ENCODE data around the gene CSF3. TPM values are rescaled to one million over a fixed set of nuclear protein-coding genes. Genes with fewer than 3 reads are reported as not detected.
A peak's percentile ranks its signal among the peaks of the same experiment; 100 is the strongest.

CSF3 gene
- total RNA-seq, 1 donor from 2014 or later: 1.9 TPM

GRCh38 chr17:39971076-39971603 lies 44.1 kb upstream of the CSF3 start:
- no peak overlapping the region for H3K27ac ChIP-seq
- no peak overlapping the region for H3K4me3 ChIP-seq
- no peaks in the 10 kb centered on the region for H3K27me3 ChIP-seq (ENCODE audit: low read depth)
- no peaks in the 10 kb centered on the region for H3K9me3 ChIP-seq
- no peaks in the 10 kb centered on the region for H3K4me1 ChIP-seq
- TF ChIP-seq CTCF (IDR thresholded peaks at IDR 0.05): no peak
- intact Hi-C loops (cut with DNase I): no loop called here
- ATAC-seq (no peak), DNase-seq (no peak)
- no peaks in the 10 kb centered on the region for H3K36me3 ChIP-seq

GRCh38 chr17:39972271-39972670 lies 43.0 kb upstream of the CSF3 start:
- Histone ChIP-seq H3K4me3 (no peak overlapping the region), H3K9me3 (no peaks in the 10 kb centered on the region), H3K27me3 (ENCODE audit: low read depth) (no peaks in the 10 kb centered on the region), H3K27ac (no peak overlapping the region), H3K4me1 (no peaks in the 10 kb centered on the region), H3K36me3 (no peaks in the 10 kb centered on the region)
- ATAC-seq (peak in 1 of 2 donors; percentile 52), DNase-seq (no peak)
- intact Hi-C loops (cut with DNase I): no loop called here
- TF ChIP-seq CTCF (IDR thresholded peaks at IDR 0.05): no peak

GRCh38 chr17:39973496-39973895 lies 41.7 kb upstream of the CSF3 start:
- DNase-seq (no peak), ATAC-seq (no peak)
- no peak for TF ChIP-seq CTCF (IDR thresholded peaks at IDR 0.05)
- intact Hi-C loops (cut with DNase I): no loop called here
- Histone ChIP-seq H3K9me3 (no peaks in the 10 kb centered on the region), H3K4me1 (no peaks in the 10 kb centered on the region), H3K27ac (no peak overlapping the region), H3K36me3 (no peaks in the 10 kb centered on the region), H3K27me3 (ENCODE audit: low read depth) (no peaks in the 10 kb centered on the region), H3K4me3 (no peak overlapping the region)

DNA sequence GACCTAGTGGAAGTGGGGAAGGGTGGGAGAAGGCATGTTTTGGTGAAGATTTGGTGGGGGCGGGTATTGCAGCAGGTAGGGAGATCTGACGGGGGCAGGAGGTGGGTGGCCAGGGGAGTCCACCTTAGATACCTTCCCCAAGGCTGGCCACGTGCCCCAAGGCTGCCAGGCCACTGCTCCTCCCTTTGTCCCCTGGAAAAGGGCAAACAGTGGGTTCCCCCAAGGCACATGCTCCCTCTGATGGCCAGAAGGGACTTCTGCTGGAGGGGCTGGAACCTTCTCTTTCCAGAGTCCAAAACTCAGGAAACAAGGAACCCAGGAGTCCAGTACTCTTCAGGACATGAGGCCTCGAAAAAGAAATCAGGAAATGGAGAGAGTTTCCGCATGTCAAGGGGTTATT lies 40.8 kb upstream of the CSF3 start:
- DNase-seq: no peak

DNA sequence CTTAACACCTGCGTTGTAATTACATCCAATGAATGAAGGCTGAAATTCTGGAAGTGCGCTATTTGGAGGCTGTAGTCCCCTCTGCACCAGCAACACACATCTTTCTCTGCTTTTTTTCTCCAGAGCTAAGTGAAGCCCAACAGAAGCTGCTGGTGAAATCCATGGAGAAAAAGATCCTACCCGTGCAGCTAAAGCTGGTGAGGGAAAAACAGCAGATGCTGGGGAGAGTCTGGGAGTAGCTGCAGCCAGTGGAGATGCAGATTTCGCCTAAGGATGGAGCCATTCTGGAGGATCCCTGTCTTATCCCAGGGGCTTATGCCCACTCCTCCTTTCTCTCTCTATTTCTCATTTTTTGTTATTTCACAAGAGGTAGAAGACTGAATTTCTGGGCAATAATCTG lies 39.4 kb upstream of the CSF3 start:
- H3K4me3 ChIP-seq: no peak overlapping the region
- no peak for TF ChIP-seq CTCF (IDR thresholded peaks at IDR 0.05)
- H3K27me3 ChIP-seq (ENCODE audit: low read depth): no peaks in the 10 kb centered on the region
- no peak overlapping the region for H3K27ac ChIP-seq
- H3K9me3 ChIP-seq: no peaks in the 10 kb centered on the region
- ATAC-seq (no peak), DNase-seq (no peak)
- intact Hi-C loops (cut with DNase I): no loop called here
- peaks cover 7% of the 10 kb centered on the region for H3K4me1 ChIP-seq
- no peaks in the 10 kb centered on the region for H3K36me3 ChIP-seq

More for the DNA sequence above, 40.8 kb upstream of the CSF3 start:
- intact Hi-C loops (cut with DNase I): no loop called here
- H3K27me3 ChIP-seq (ENCODE audit: low read depth): no peaks in the 10 kb centered on the region
- ATAC-seq: no peak
- TF ChIP-seq CTCF (IDR thresholded peaks at IDR 0.05): no peak
- H3K27ac ChIP-seq: no peak overlapping the region
- H3K36me3 ChIP-seq: no peaks in the 10 kb centered on the region
- peaks cover 3% of the 10 kb centered on the region for H3K4me1 ChIP-seq
- no peaks in the 10 kb centered on the region for H3K9me3 ChIP-seq
- H3K4me3 ChIP-seq: no peak overlapping the region
